Gastrocnemius medialis (tissue), 4 donors: ENCODE data around the gene EVC.

Source experiments
- CTCF ChIP-seq, 5 experiments: fragments of 450-650 bp in 3 of 5; fragments of 200-600 bp in 2 of 5; sonication (generic) in 2 of 5; IDR thresholded peaks in 4 of 5; conservative IDR thresholded peaks in 1 of 5; 1 replicate in 4 of 5; 2 replicates in 1 of 5; pipeline ENCODE4 v1.5.1; 2016 to 2019; ENCODE audit warnings: antibody characterized with exemption in 5 of 5, mild to moderate bottlenecking in 3 of 5, moderate library complexity in 3 of 5
- POLR2A ChIP-seq, 2 donors: fragments of 450-650 bp; IDR thresholded peaks; one replicate each; pipeline ENCODE4 v1.6.1; 2017; ENCODE audit warnings: antibody characterized with exemption in 2 of 2, mild to moderate bottlenecking in 2 of 2, moderate library complexity in 2 of 2

- peak in 4 of 5 experiments; percentile 18 to 48 (median 40) for TF ChIP-seq CTCF (IDR thresholded peaks at IDR 0.05 in 4 of 5, conservative IDR thresholded peaks at IDR 0.05 in 1 of 5)
- TF ChIP-seq POLR2A (IDR thresholded peaks at IDR 0.05) = no peak
These were observed 101.7 kb downstream of the EVC start for GRCh38 chr4:5812506-5813229.
